Right ventricle myocardium superior (tissue), 1 donor: ENCODE measurements around the gene KCNC2. TPM values are rescaled to one million over a fixed set of nuclear protein-coding genes. Genes with fewer than 3 reads are reported as not detected.
"Not testable (repeated sequence)": the region's sequence is repeated elsewhere in the genome, so short reads cannot be mapped to it uniquely, and the experiment has no call there.

ENCODE experiments used
- ATAC-seq: fragments of 200-7000 bp; cut with Tn5 transposase; one replicate; pipeline ENCODE4 v1.9.1; 2020; ENCODE audit warnings: mild to moderate bottlenecking; ENCODE audit not compliant: poor library complexity
- DNase-seq: peaks from one replicate; pipeline ENCODE4 v3.0.0-alpha.2; 2020
- intact Hi-C: fragments of 100-400 bp; cut with DNase I; formaldehyde crosslinking; loops from one replicate; pipeline ENCODE4 v1.11.2; 2022
- long read RNA-seq: library from polyadenylated mRNA; unstranded; transcript quantifications from one replicate; pipeline ENCODE4 v2.0.0, GENCODE V29; 2021
- total RNA-seq: library from RNA; stranded (reverse); fragmentation: NEBNext Ultra II Directional; extraction: Animal tissue kit (Norgen Biotek cat#: 25700); gene quantifications from one replicate; pipeline ENCODE4 v1.2.1, GENCODE V29; 2021
- donor health status: DM: no; HTN: yes; CAD: no; lungs with severe emphysema.

The KCNC2 gene
- not detected for total RNA-seq
- long read RNA-seq: 0 reads

GRCh38 chr12:75209812-75210138 lies at the start of gene KCNC2:
Gene KCNC2, minus strand, starts transcription at chr12:75209839.
- no peak for ATAC-seq
- DNase-seq: no peak
- intact Hi-C loops: no loop called here

- DNase-seq (no peak), ATAC-seq (no peak)
- intact Hi-C loops: no loop called here
Observed at GRCh38 chr12:75259143-75259542, 49.5 kb upstream of the KCNC2 start.

GRCh38 chr12:75257510-75257909 lies 47.9 kb upstream of the KCNC2 start:
- DNase-seq (no peak), ATAC-seq (no peak)
- intact Hi-C loops: no loop called here

GRCh38 chr12:75245108-75245507 lies 35.5 kb upstream of the KCNC2 start:
- ATAC-seq (no peak), DNase-seq (no peak)
- intact Hi-C loops: no loop called here

- intact Hi-C loops: no loop called here
- ATAC-seq (no peak), DNase-seq (no peak)
Observed at GRCh38 chr12:75239987-75240386, 30.3 kb upstream of the KCNC2 start.

GRCh38 chr12:75236206-75236605 lies 26.6 kb upstream of the KCNC2 start:
- DNase-seq: no peak
- intact Hi-C loops: no loop called here
- ATAC-seq: no peak

GRCh38 chr12:75227132-75227531 lies 17.5 kb upstream of the KCNC2 start:
- ATAC-seq: no peak

GRCh38 chr12:75212072-75212471 lies 2.4 kb upstream of the KCNC2 start:
- DNase-seq (no peak), ATAC-seq (no peak)
- intact Hi-C loops: no loop called here

More at GRCh38 chr12:75227132-75227531, 17.5 kb upstream of the KCNC2 start:
- intact Hi-C loops: no loop called here
- DNase-seq: no peak

- no peak for DNase-seq
- intact Hi-C loops: no loop called here
- ATAC-seq: no peak
Observed at GRCh38 chr12:75208856-75209811, 505 bp downstream of the KCNC2 start.

- DNase-seq (no peak), ATAC-seq (no peak)
- intact Hi-C loops: no loop called here
Observed at GRCh38 chr12:75207338-75208083, 2.1 kb downstream of the KCNC2 start.

- intact Hi-C loops: no loop called here
- ATAC-seq: no peak
- no peak for DNase-seq
Observed at GRCh38 chr12:75205558-75205957, 4.1 kb downstream of the KCNC2 start.

- intact Hi-C loops: no loop called here
- ATAC-seq (no peak), DNase-seq (no peak)
Observed at GRCh38 chr12:75196865-75197264, 12.8 kb downstream of the KCNC2 start.

- ATAC-seq: no peak
Observed at GRCh38 chr12:75196408-75196807, 13.2 kb downstream of the KCNC2 start.

GRCh38 chr12:75194250-75194649 lies 15.4 kb downstream of the KCNC2 start:
- intact Hi-C loops: no loop called here
- ATAC-seq (no peak), DNase-seq (no peak)

More at GRCh38 chr12:75196408-75196807, 13.2 kb downstream of the KCNC2 start:
- DNase-seq: no peak
- intact Hi-C loops: no loop called here

- no peak for ATAC-seq
- DNase-seq: no peak
- intact Hi-C loops: no loop called here
Observed at GRCh38 chr12:75192196-75192595, 17.4 kb downstream of the KCNC2 start.

GRCh38 chr12:75190846-75191245 lies 18.8 kb downstream of the KCNC2 start:
- intact Hi-C loops: no loop called here
- DNase-seq: no peak
- no peak for ATAC-seq

- intact Hi-C loops, ATAC-seq, DNase-seq: not testable (repeated sequence)
Observed at GRCh38 chr12:75185881-75186280, 23.8 kb downstream of the KCNC2 start.

GRCh38 chr12:75184516-75184915 lies 25.1 kb downstream of the KCNC2 start:
- DNase-seq (no peak), ATAC-seq (no peak)
- intact Hi-C loops: no loop called here

- no peak for DNase-seq
- no peak for ATAC-seq
- intact Hi-C loops: no loop called here
Observed at GRCh38 chr12:75183967-75184366, 25.7 kb downstream of the KCNC2 start.

GRCh38 chr12:75177997-75178396 lies 31.6 kb downstream of the KCNC2 start:
- ATAC-seq (no peak), DNase-seq (no peak)
- intact Hi-C loops: no loop called here
